ENCODE measurements around the gene METTL26.
A peak's percentile ranks its signal among the peaks of the same experiment; 100 is the strongest.

METTL26 gene

GRCh38 chr16:659618-660017, 23.5 kb upstream of the METTL26 start:
- DNase-seq (ENCODE audit: insufficient read length, low spot score) = no peak
- TF ChIP-seq POLR2A (IDR thresholded peaks at IDR 0.05; ENCODE audit: low read depth, low read length) = no peak
- no peak for FAIRE-seq

- DNase-seq (ENCODE audit: insufficient read length, low spot score) = no peak
- FAIRE-seq = no peak
- no peak for TF ChIP-seq POLR2A (IDR thresholded peaks at IDR 0.05; ENCODE audit: low read depth, low read length)
Observed at GRCh38 chr16:658679-659571, 22.8 kb upstream of the METTL26 start.

GRCh38 chr16:657487-657886, 21.4 kb upstream of the METTL26 start:
- TF ChIP-seq POLR2A (IDR thresholded peaks at IDR 0.05; ENCODE audit: low read depth, low read length) = no peak
- no peak for DNase-seq (ENCODE audit: insufficient read length, low spot score)
- FAIRE-seq = no peak

- no peak for TF ChIP-seq POLR2A (IDR thresholded peaks at IDR 0.05; ENCODE audit: low read depth, low read length)
- no peak for DNase-seq (ENCODE audit: insufficient read length, low spot score)
- no peak for FAIRE-seq
Observed at GRCh38 chr16:654034-654433, 17.9 kb upstream of the METTL26 start.

- FAIRE-seq = no peak
- no peak for TF ChIP-seq POLR2A (IDR thresholded peaks at IDR 0.05; ENCODE audit: low read depth, low read length)
- DNase-seq (ENCODE audit: insufficient read length, low spot score) = no peak
Observed at GRCh38 chr16:652454-653305, 16.6 kb upstream of the METTL26 start.

- FAIRE-seq (no peak), DNase-seq (ENCODE audit: insufficient read length, low spot score) (no peak)
- TF ChIP-seq POLR2A (IDR thresholded peaks at IDR 0.05; ENCODE audit: low read depth, low read length) = no peak
Observed at GRCh38 chr16:651844-652243, 15.7 kb upstream of the METTL26 start.

GRCh38 chr16:649631-650030, 13.5 kb upstream of the METTL26 start:
- no peak for FAIRE-seq

GRCh38 chr16:648781-649589, 12.9 kb upstream of the METTL26 start, which contains the start of gene WDR90:
Gene WDR90 (plus strand): TSS chr16:649365. CDS start chr16:649417, 52 bp downstream.
- peak; percentile 59 for TF ChIP-seq POLR2A (IDR thresholded peaks at IDR 0.05; ENCODE audit: low read depth, low read length)
- FAIRE-seq (no peak), DNase-seq (ENCODE audit: insufficient read length, low spot score) (peak; percentile 91)

More at GRCh38 chr16:649631-650030, 13.5 kb upstream of the METTL26 start:
- TF ChIP-seq POLR2A (IDR thresholded peaks at IDR 0.05; ENCODE audit: low read depth, low read length) = 0 out of 2 replicates have a peak, but pooled peaks have one; percentile 11
- DNase-seq (ENCODE audit: insufficient read length, low spot score) = no peak

GRCh38 chr16:648071-648780, 12.1 kb upstream of the METTL26 start:
- FAIRE-seq (no peak), DNase-seq (ENCODE audit: insufficient read length, low spot score) (no peak)
- no peak for TF ChIP-seq POLR2A (IDR thresholded peaks at IDR 0.05; ENCODE audit: low read depth, low read length)

- DNase-seq (ENCODE audit: insufficient read length, low spot score) (no peak), FAIRE-seq (no peak)
- TF ChIP-seq POLR2A (IDR thresholded peaks at IDR 0.05; ENCODE audit: low read depth, low read length) = no peak
Observed at GRCh38 chr16:647173-647902, 11.2 kb upstream of the METTL26 start.

- DNase-seq (ENCODE audit: insufficient read length, low spot score) (no peak), FAIRE-seq (no peak)
- no peak for TF ChIP-seq POLR2A (IDR thresholded peaks at IDR 0.05; ENCODE audit: low read depth, low read length)
Observed at GRCh38 chr16:646679-647172, 10.6 kb upstream of the METTL26 start.
